Endothelial cell of umbilical vein (primary cell): ENCODE data around the gene PLCB4. TPM values are rescaled to one million over a fixed set of nuclear protein-coding genes. Genes with fewer than 3 reads are reported as not detected.

ENCODE experiments used
- BruUV-seq: library from RNA; stranded (reverse); fragments of 400-500 nt; replicated peaks from 2 replicates; lab custom pipeline; 2021; lab: Mats Ljungman, UMichigan
- CTCF ChIA-PET: fragments of 300-600, 350-600 bp; sonication (Branson Sonifier 250); formaldehyde crosslinking; loops from one replicate; lab custom pipeline; 2021; ENCODE audit warnings: antibody characterized with exemption, inconsistent platforms; lab: Charles Lee
- POLR2A ChIA-PET: fragments of 300-600, 350-600 bp; sonication (Branson Sonifier 250); formaldehyde crosslinking; loops from one replicate; lab custom pipeline; 2021; ENCODE audit warnings: antibody characterized with exemption, inconsistent platforms; lab: Charles Lee
- DNase-seq: peaks from one replicate; pipeline ENCODE4 v3.0.0-alpha.2; 2011; ENCODE audit warnings: low read depth, low spot score
- FAIRE-seq: peaks from 2 replicates; lab custom pipeline; 2011; peaks lifted over from hg19 to GRCh38; lab: Jason Lieb, UNC
- H2AFZ ChIP-seq: 2 replicates; pipeline ENCODE4 v1.6.0; 2012; ENCODE audit warnings: low read depth, low read length, control low read depth, inconsistent platforms
- H3K27ac ChIP-seq: 2 replicates; pipeline ENCODE4 v1.5.1; 2011; ENCODE audit warnings: low read depth, mild to moderate bottlenecking, control low read depth, low read length, moderate library complexity; ENCODE audit not compliant: insufficient read depth
- H3K27me3 ChIP-seq, 2 experiments: 2 replicates each; pipeline versions ENCODE4 v1.6.0 to v1.6.1; 2011; ENCODE audit warnings: low read length in 2 of 2, mixed read lengths in 1 of 2; ENCODE audit not compliant: control insufficient read depth in 2 of 2, insufficient read depth in 2 of 2
- H3K36me3 ChIP-seq, 2 experiments: 2 replicates in 1 of 2; 3 replicates in 1 of 2; pipeline ENCODE4 v1.5.1; 2011; ENCODE audit warnings: low read length in 2 of 2, mild to moderate bottlenecking in 1 of 2, moderate library complexity in 1 of 2; ENCODE audit not compliant: control insufficient read depth in 2 of 2, insufficient read depth in 2 of 2; ENCODE audit errors: extremely low read depth in 1 of 2
- H3K4me1 ChIP-seq: 3 replicates; pipeline ENCODE4 v1.5.1; 2011; ENCODE audit warnings: mild to moderate bottlenecking, low read length; ENCODE audit not compliant: control insufficient read depth, insufficient read depth; ENCODE audit errors: extremely low read depth
- H3K4me2 ChIP-seq: 2 replicates; pipeline ENCODE4 v1.6.1; 2011; ENCODE audit warnings: low read length, control low read depth, mixed read lengths; ENCODE audit not compliant: insufficient read depth
- H3K4me3 ChIP-seq, 3 experiments: fragments of 200-600 bp in 1 of 3; sonication (generic), shearing (Covaris generic) in 1 of 3; replicated peaks in 1 of 3; 2 replicates each; pipeline ENCODE4 v1.5.1; 2011 to 2016; ENCODE audit warnings: control low read depth in 3 of 3, low read length in 3 of 3, mild to moderate bottlenecking in 2 of 3, inconsistent platforms in 1 of 3, low read depth in 1 of 3, moderate library complexity in 1 of 3; ENCODE audit not compliant: insufficient read depth in 1 of 3
- H3K79me2 ChIP-seq: 2 replicates; pipeline ENCODE4 v1.6.0; 2012; ENCODE audit warnings: low read length, inconsistent platforms; ENCODE audit not compliant: control insufficient read depth, insufficient read depth
- H3K9ac ChIP-seq: replicated peaks from 2 replicates; pipeline ENCODE3; 2011; ENCODE audit warnings: low read length, control low read depth; ENCODE audit not compliant: insufficient read depth; ENCODE audit errors: extremely low read depth
- H3K9me1 ChIP-seq: replicated peaks from 3 replicates; pipeline ENCODE4 v1.6.0; 2011; ENCODE audit warnings: mild to moderate bottlenecking, low read length; ENCODE audit not compliant: control insufficient read depth, insufficient read depth; ENCODE audit errors: extremely low read depth
- H3K9me3 ChIP-seq: replicated peaks from 2 replicates; pipeline ENCODE4 v1.5.1; 2012; ENCODE audit warnings: low read length, inconsistent platforms; ENCODE audit not compliant: control insufficient read depth, insufficient read depth
- H4K20me1 ChIP-seq: replicated peaks from 2 replicates; pipeline ENCODE3; 2011; ENCODE audit warnings: mild to moderate bottlenecking, low read length; ENCODE audit not compliant: control insufficient read depth, insufficient read depth; ENCODE audit errors: extremely low read depth
- EZH2 ChIP-seq: IDR thresholded peaks from 2 replicates; pipeline ENCODE4 v1.6.1; 2012; ENCODE audit warnings: borderline replicate concordance, low read depth, mild to moderate bottlenecking, moderate library complexity, low read length, inconsistent platforms; ENCODE audit not compliant: severe bottlenecking
- POLR2A ChIP-seq: IDR thresholded peaks from 2 replicates; pipeline ENCODE4 v1.6.1; 2012; ENCODE audit warnings: low read depth, mild to moderate bottlenecking, control low read depth, low read length
- dilution Hi-C: fragments of 300-500 bp; cut with MboI; formaldehyde crosslinking; loops from one replicate; pipeline ENCODE4 v1.15.0; 2019; ENCODE audit warnings: low sequenced_read_pairs; ENCODE audit not compliant: extremely low pct_ligation_motif_present
- intact Hi-C: fragments of 100-400 bp; cut with micrococcal nuclease; formaldehyde crosslinking; loops from one replicate; pipeline ENCODE4 v1.10.0; 2022
- polyA plus RNA-seq, 4 experiments: library from polyadenylated mRNA; depleted of rRNA in 3 of 4; stranded (reverse) in 3 of 4; unstranded in 1 of 4; fragments of >200 nt; gene quantifications; 2 replicates each; pipeline versions ENCODE4 v1.2.1 to v1.2.3, GENCODE V29; 2011 to 2012; ENCODE audit warnings: missing spikeins in 1 of 4
- total RNA-seq: library from RNA; stranded (reverse); gene quantifications from 2 replicates; pipeline ENCODE4 v1.2.3, GENCODE V29; 2021

Gene PLCB4
- total and polyA plus RNA-seq, 2 donors (not counting 3 experiments of a cell fraction or from before 2014, with no cell fraction given): 0.37 to 1.7 TPM

DNA sequence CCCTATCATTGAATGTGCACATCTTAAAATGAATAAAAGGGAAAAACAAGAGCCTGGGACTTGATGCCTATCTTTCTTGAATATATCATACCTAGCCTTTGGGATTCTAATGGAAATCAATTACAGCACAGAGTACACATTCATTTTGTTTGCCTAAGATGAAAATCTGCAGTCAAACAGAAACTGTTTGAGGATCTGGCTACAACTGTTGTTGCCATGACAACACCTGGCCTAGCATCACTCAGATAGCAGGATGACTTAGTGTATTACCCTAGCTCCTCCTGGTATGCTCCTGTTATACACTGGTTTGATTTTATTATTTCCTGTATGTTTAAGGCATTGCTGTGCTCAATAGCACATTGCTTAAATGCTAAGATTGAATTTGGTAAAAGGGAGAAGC lies 374.0 kb downstream of the PLCB4 start:
- Histone ChIP-seq H3K79me2 (no peaks in the 10 kb centered on the region), H3K36me3 (no peaks in the 10 kb centered on the region), H4K20me1 (no peaks in the 10 kb centered on the region), H3K27ac (no peak overlapping the region), H3K4me3 (no peak overlapping the region), H3K4me2 (no peak overlapping the region), H2AFZ (no peak overlapping the region), H3K4me1 (no peaks in the 10 kb centered on the region), H3K27me3 (no peaks in the 10 kb centered on the region), H3K9me3 (no peaks in the 10 kb centered on the region), H3K9ac (no peak overlapping the region), H3K9me1 (no peaks in the 10 kb centered on the region)
- no peak for DNase-seq
- POLR2A ChIA-PET: no interaction called here
- TF ChIP-seq POLR2A: no peak
- intact Hi-C loops: no loop called here
- CTCF ChIA-PET: interaction anchor here (1.9 kb wide), 1 partner anchor 35 kb away, joined by 5 read pairs; no protein-coding TSS in a partner anchor
- dilution Hi-C loops: no loop called here
- FAIRE-seq: no peak
- BruUV-seq: no TSS peak

DNA sequence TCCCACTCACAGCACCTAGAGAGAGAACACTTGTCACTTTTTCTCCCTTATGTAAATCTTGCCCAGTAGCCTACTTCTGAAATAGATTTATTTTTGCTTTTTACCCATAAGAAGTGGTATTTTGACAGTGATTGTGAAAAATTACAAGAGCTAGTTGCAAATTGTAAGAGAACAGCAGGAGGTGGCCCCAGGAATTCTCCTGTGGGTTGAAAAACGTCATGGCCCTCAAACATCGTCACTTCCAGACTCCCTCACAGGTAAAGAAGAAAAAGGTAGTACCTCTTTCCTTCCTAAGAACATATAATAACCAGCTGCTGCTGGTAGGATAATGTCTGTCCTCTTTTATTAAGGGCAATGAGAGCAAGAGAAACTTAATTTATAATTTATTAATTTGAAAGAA lies 376.0 kb downstream of the PLCB4 start:
- no peak overlapping the region for H2AFZ ChIP-seq
- TF ChIP-seq EZH2: no peak
- CTCF ChIA-PET: interaction anchor here (0.7 to 1.2 kb wide), 2 partner anchors 76 to 165 kb away, joined by 3 to 4 read pairs; no protein-coding TSS in a partner anchor
- intact Hi-C loops (no loop called here), dilution Hi-C loops (no loop called here)
- no peaks in the 10 kb centered on the region for H3K4me1 ChIP-seq
- FAIRE-seq (no peak), DNase-seq (no peak)
- H3K9me1 ChIP-seq: no peaks in the 10 kb centered on the region
- no peaks in the 10 kb centered on the region for H3K27me3 ChIP-seq
- H3K36me3 ChIP-seq: no peaks in the 10 kb centered on the region
- no TSS peak for BruUV-seq
- POLR2A ChIA-PET: no interaction called here
- no peaks in the 10 kb centered on the region for H4K20me1 ChIP-seq
- no peak overlapping the region for H3K4me3 ChIP-seq
- no peak overlapping the region for H3K9ac ChIP-seq
- H3K27ac ChIP-seq: no peak overlapping the region
- H3K79me2 ChIP-seq: no peaks in the 10 kb centered on the region
- H3K4me2 ChIP-seq: no peak overlapping the region
- H3K9me3 ChIP-seq: no peaks in the 10 kb centered on the region
